GM10266 (cell line): Measurements from ENCODE around the gene KERA.

Source experiments
- DNase-seq: peaks from one replicate; pipeline ENCODE4 v3.0.0; 2012; ENCODE audit errors: extremely low spot score
- TF ChIP-seq, protein P1 (sequence below): IDR thresholded peaks from 2 replicates; pipeline ENCODE4 v1.5.1; 2012; ENCODE audit warnings: mild to moderate bottlenecking, low read depth; ENCODE audit not compliant: control insufficient read depth, insufficient read depth; ENCODE audit errors: missing control alignments

The KERA gene

DNA sequence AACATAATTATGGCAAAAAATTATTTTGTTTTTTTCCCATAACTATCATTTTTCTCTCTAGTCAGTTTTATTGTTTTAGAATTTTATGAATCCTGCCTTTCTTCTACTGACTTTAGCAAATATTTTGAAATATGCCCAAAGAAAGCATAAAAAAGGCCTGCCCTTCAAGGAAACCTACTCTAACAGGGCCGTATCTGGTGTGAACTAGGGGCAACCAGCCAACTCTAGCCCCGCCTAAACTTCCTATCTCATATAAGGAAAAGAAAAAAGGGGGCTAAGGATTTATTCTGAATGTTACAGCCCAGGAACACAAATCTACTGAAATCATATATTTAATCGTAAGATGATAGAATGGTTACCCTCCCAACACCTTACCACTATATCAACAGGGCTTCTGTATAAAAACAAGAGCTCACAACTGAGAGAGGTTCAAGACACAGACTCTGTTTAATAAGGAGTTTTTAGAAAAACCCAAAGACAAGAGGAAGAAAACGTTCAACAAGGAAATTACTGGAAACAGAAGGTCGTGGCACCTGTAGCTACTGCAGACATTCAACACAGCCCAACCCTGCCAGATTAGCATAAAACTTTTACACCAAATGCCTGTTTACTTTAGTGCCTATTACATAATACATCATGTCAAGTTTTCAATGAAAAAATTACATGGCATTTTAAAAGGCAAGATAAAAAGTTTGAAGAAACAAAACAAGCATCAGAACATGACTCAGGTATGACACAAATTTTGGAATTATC lies 40.1 kb downstream of the KERA start:
- TF ChIP-seq, protein P1, sequence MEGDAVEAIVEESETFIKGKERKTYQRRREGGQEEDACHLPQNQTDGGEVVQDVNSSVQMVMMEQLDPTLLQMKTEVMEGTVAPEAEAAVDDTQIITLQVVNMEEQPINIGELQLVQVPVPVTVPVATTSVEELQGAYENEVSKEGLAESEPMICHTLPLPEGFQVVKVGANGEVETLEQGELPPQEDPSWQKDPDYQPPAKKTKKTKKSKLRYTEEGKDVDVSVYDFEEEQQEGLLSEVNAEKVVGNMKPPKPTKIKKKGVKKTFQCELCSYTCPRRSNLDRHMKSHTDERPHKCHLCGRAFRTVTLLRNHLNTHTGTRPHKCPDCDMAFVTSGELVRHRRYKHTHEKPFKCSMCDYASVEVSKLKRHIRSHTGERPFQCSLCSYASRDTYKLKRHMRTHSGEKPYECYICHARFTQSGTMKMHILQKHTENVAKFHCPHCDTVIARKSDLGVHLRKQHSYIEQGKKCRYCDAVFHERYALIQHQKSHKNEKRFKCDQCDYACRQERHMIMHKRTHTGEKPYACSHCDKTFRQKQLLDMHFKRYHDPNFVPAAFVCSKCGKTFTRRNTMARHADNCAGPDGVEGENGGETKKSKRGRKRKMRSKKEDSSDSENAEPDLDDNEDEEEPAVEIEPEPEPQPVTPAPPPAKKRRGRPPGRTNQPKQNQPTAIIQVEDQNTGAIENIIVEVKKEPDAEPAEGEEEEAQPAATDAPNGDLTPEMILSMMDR, result no peak
- DNase-seq, result no peak

- no peak for DNase-seq
- TF ChIP-seq, protein P1, result no peak
Observed at GRCh38 chr12:91017043-91017442, 40.8 kb downstream of the KERA start.

- peak; percentile 12 for DNase-seq
- TF ChIP-seq, protein P1, result no peak
Observed at GRCh38 chr12:91009319-91009950, 48.4 kb downstream of the KERA start.

GRCh38 chr12:91007531-91008290 lies 50.1 kb downstream of the KERA start:
- TF ChIP-seq, protein P1, result no peak
- peak; percentile 2 for DNase-seq

- TF ChIP-seq, protein P1, result no peak
- no peak for DNase-seq
Observed at GRCh38 chr12:91004872-91005271, 53.0 kb downstream of the KERA start, which contains the start of gene EPYC. Gene EPYC (minus strand): TSS chr12:91004972. CDS start chr12:91002565, 2,407 bp downstream.

DNA sequence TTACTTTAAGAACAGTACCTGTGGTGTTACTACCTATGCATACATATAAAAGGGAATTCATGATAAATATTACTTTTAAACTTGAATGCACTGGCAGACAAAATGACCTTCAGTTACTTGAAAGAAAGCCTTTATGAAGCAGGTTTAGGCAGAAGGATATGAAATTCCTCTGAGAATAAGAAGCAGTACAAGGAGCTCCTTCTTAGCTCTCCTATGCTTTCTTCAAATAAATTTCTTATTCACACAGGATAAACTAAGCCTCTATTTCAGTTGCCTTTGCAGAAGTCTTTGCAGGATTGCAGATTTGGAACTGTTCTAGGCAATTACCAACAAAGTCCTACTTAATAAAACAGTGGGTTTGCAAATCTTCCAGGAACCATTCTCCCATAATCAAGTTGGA lies 54.1 kb downstream of the KERA start:
- no peak for DNase-seq
- TF ChIP-seq, protein P1, result no peak
